ENCODE results near the gene AUH. TPM values are rescaled to one million over a fixed set of nuclear protein-coding genes. Genes with fewer than 3 reads are reported as not detected.

AUH gene
- total and polyA plus RNA-seq, 10 of the 15 experiments (the other 5 are each of a cell fraction or from before 2014, with no cell fraction given): 1.7 to 7.3 (median 4.6) TPM

DNA sequence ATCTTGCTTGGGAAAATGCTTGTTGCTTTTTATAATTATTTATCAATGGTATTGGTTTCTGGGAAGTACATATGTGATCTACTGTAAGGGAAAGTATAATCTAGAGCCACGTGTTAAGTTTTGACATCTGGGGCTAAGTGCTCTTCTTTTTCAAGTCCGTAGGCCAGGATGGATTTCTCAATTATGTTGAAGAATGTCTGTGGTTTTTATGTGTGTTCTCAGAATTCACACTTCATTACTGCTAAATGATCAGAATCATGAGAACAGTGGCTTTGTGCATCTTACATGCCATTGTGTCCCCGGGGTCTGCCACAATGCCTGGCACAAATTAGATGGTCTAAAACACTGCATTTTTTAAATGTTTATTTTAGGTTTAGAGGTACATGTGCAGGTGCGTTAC, 14.5 kb upstream of the AUH start (continued):
- TF ChIP-seq, protein P1, sequence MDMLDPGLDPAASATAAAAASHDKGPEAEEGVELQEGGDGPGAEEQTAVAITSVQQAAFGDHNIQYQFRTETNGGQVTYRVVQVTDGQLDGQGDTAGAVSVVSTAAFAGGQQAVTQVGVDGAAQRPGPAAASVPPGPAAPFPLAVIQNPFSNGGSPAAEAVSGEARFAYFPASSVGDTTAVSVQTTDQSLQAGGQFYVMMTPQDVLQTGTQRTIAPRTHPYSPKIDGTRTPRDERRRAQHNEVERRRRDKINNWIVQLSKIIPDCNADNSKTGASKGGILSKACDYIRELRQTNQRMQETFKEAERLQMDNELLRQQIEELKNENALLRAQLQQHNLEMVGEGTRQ (IDR thresholded peaks at IDR 0.05; ENCODE audit: borderline replicate concordance, low read depth, low read length): no peak

DNA sequence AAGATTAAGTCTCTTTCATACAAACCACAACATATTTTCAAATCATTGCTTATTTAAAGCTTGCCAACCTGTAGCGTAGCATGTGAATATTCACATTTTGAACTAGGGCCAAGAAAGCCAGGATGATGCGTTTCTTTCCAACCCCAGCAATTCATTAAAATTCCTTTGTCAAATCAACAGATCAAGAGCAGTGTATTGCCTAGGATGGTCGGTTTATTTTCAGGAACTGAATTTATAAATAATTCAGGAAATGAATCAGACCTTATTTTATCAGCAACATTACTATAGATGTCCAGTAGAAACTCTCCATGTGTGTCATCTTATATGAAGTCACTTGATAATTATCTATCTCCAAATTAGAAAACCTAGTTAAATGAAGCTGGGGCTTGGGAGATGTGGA, 13.2 kb upstream of the AUH start:
- no peak overlapping the region for H3K27ac ChIP-seq (ENCODE audit: control insufficient read depth, insufficient read depth)
- no peak for TF ChIP-seq POLR2AphosphoS5 (IDR thresholded peaks at IDR 0.05; ENCODE audit: low read length)
- TF ChIP-seq, protein P2, sequence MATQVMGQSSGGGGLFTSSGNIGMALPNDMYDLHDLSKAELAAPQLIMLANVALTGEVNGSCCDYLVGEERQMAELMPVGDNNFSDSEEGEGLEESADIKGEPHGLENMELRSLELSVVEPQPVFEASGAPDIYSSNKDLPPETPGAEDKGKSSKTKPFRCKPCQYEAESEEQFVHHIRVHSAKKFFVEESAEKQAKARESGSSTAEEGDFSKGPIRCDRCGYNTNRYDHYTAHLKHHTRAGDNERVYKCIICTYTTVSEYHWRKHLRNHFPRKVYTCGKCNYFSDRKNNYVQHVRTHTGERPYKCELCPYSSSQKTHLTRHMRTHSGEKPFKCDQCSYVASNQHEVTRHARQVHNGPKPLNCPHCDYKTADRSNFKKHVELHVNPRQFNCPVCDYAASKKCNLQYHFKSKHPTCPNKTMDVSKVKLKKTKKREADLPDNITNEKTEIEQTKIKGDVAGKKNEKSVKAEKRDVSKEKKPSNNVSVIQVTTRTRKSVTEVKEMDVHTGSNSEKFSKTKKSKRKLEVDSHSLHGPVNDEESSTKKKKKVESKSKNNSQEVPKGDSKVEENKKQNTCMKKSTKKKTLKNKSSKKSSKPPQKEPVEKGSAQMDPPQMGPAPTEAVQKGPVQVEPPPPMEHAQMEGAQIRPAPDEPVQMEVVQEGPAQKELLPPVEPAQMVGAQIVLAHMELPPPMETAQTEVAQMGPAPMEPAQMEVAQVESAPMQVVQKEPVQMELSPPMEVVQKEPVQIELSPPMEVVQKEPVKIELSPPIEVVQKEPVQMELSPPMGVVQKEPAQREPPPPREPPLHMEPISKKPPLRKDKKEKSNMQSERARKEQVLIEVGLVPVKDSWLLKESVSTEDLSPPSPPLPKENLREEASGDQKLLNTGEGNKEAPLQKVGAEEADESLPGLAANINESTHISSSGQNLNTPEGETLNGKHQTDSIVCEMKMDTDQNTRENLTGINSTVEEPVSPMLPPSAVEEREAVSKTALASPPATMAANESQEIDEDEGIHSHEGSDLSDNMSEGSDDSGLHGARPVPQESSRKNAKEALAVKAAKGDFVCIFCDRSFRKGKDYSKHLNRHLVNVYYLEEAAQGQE (IDR thresholded peaks at IDR 0.05; ENCODE audit: low read depth, low read length): no peak
- TF ChIP-seq YY1 (IDR thresholded peaks at IDR 0.05; ENCODE audit: low read depth, low read length): no peak
- TF ChIP-seq FOXK2 (IDR thresholded peaks at IDR 0.05): no peak
- TF ChIP-seq BHLHE40 (IDR thresholded peaks at IDR 0.05; ENCODE audit: borderline replicate concordance in 1 of 2, low read depth in 2 of 2, low read length in 1 of 2): no peak
- no peak for TF ChIP-seq ZZZ3 (IDR thresholded peaks at IDR 0.05; ENCODE audit: control insufficient read depth, insufficient read length, low read depth)
- TF ChIP-seq BMI1 (IDR thresholded peaks at IDR 0.05; ENCODE audit: borderline replicate concordance): no peak
- TF ChIP-seq MYB (IDR thresholded peaks at IDR 0.05; ENCODE audit: borderline replicate concordance, low read depth, low read length): no peak
- no peak for TF ChIP-seq KDM1A (IDR thresholded peaks at IDR 0.05; ENCODE audit: borderline replicate concordance)
- no peak for TF ChIP-seq YBX1 (IDR thresholded peaks at IDR 0.05)
- no peak for TF ChIP-seq HDAC2 (IDR thresholded peaks at IDR 0.05)
- TF ChIP-seq RFX5 (IDR thresholded peaks at IDR 0.05; ENCODE audit: low read depth, low read length): no peak
- TF ChIP-seq TCF3 (IDR thresholded peaks at IDR 0.05; ENCODE audit: borderline replicate concordance, insufficient read depth, low read depth, low read length): no peak
- CTCF ChIA-PET: no interaction called here
- FAIRE-seq: no peak
- no peak overlapping the region for H3K9ac ChIP-seq (ENCODE audit: control insufficient read depth, insufficient read depth, low read length)
- no peaks in the 10 kb centered on the region for H3K4me1 ChIP-seq (ENCODE audit: control insufficient read depth, insufficient read depth, low read length)
- SMC1A ChIA-PET (ENCODE audit: uncharacterized antibody, unreplicated experiment): no interaction called here
- H3K4me2 ChIP-seq (ENCODE audit: control insufficient read depth, insufficient read depth): no peak overlapping the region
- no peaks in the 10 kb centered on the region; a peak in 2 of 4 replicates for H3K27me3 ChIP-seq (replicated peaks in 1 of 2; ENCODE audit: control insufficient read depth in 2 of 2, insufficient read depth in 2 of 2, low read length in 1 of 2)
- DNase-seq (ENCODE audit: low read depth, low spot score): no peak
- in situ Hi-C loops (cut with MboI): no loop called here
- 23% methylated on average over 3 of the region's 3 CpGs for WGBS (ENCODE audit: insufficient coverage, insufficient replicate concordance, low lambda C conversion rate, missing lambda C conversion rate)
- RAD21 ChIA-PET (ENCODE audit: unreplicated experiment): no interaction called here
- H3K79me2 ChIP-seq (ENCODE audit: control insufficient read depth, insufficient read depth, low read length): no peaks in the 10 kb centered on the region
- no peaks in the 10 kb centered on the region; the same call in 2 of the 3 replicates for H3K9me3 ChIP-seq (replicated peaks; ENCODE audit: control insufficient read depth, insufficient read depth, low read length)
- H3K4me3 ChIP-seq: no peak overlapping the region
- no peaks in the 10 kb centered on the region for H3K36me3 ChIP-seq (ENCODE audit: control insufficient read depth in 2 of 2, insufficient read depth in 2 of 2, low read length in 1 of 2)
- ATAC-seq: no peak
- H2AFZ ChIP-seq (ENCODE audit: control insufficient read depth, low read depth, low read length): no peak overlapping the region
- POLR2A ChIA-PET: no interaction called here
- intact Hi-C loops (cut with micrococcal nuclease; ENCODE audit: unreplicated experiment): no loop called here
- BruUV-seq (replicated peaks): no TSS peak
- no peaks in the 10 kb centered on the region for H4K20me1 ChIP-seq (ENCODE audit: control insufficient read depth, insufficient read depth)
